ENCODE measurements around the gene PLBD2.
"Not testable (repeated sequence)": the region's sequence is repeated elsewhere in the genome, so short reads cannot be mapped to it uniquely, and the experiment has no call there.

Gene PLBD2

DNA sequence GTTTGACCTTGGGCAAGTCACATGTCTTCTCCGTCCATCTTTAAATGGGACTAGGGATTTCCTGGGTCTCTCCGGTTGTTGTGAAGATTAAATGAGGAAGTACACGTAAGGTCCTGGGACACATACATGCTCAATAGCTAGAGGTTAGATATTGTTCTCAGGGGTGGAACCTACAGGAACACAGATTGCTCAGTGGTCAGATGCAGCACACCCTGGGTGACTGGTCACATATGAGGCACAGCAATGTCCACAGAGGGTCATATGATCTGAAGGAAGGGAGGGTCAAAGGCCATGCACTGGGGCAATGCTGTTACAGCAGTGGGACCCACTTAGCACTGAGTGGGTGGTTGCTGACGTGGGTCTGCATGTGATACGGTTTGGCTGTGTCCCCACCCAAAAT is 12.0 kb upstream of the PLBD2 start:
- H3K4me3 ChIP-seq (replicated peaks in 1 of 2; ENCODE audit: low read depth in 2 of 2, low read length in 2 of 2) = no peak overlapping the region
- DNase-seq (ENCODE audit: low read depth in 2 of 2) = no peak
- TF ChIP-seq, protein P1, sequence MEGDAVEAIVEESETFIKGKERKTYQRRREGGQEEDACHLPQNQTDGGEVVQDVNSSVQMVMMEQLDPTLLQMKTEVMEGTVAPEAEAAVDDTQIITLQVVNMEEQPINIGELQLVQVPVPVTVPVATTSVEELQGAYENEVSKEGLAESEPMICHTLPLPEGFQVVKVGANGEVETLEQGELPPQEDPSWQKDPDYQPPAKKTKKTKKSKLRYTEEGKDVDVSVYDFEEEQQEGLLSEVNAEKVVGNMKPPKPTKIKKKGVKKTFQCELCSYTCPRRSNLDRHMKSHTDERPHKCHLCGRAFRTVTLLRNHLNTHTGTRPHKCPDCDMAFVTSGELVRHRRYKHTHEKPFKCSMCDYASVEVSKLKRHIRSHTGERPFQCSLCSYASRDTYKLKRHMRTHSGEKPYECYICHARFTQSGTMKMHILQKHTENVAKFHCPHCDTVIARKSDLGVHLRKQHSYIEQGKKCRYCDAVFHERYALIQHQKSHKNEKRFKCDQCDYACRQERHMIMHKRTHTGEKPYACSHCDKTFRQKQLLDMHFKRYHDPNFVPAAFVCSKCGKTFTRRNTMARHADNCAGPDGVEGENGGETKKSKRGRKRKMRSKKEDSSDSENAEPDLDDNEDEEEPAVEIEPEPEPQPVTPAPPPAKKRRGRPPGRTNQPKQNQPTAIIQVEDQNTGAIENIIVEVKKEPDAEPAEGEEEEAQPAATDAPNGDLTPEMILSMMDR (IDR thresholded peaks at IDR 0.05; ENCODE audit: low read depth, low read length) = no peak

DNA sequence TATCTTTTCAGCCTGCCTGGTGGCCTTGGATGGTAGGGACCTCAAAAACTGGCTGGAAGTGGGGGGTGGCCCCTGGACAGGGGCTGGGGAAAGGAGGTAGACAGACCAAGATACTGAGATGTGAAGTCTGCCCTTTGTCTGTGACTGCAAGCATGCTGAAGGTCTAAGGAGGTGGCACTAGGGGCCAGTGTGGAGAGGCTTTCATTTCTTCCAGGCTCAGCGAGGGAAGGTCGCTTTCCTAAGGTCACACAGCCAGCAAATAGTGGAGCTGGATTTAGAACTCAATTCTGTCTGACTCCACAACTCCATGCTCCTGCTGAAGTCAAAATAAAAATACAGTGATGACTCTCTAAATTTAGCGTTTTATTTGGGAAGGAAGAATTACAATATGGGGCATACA is 11.3 kb upstream of the PLBD2 start:
- DNase-seq (ENCODE audit: low read depth in 2 of 2) = no peak
- TF ChIP-seq, protein P1 (IDR thresholded peaks at IDR 0.05; ENCODE audit: low read depth, low read length) = no peak
- H3K4me3 ChIP-seq (replicated peaks in 1 of 2; ENCODE audit: low read depth in 2 of 2, low read length in 2 of 2) = no peak overlapping the region

DNA sequence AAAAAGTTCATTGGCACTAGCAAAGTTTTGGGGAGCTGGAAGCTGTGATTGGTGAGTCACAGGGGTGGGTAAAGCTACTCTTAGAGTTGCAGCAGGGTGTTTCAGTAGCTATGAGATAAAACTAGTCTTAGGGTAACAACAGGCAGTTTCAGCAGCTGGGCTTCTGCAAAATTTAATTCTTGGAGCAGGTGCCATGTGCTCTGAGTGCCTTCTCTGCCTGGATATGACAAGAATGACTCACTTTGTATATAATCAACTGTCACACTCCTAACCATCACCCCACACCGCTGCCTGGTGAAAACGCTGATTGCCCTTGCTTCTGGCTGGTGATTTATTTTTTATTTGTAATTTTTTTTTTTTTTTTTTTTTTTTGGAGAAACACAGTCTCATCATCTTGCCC is 10.5 kb upstream of the PLBD2 start:
- TF ChIP-seq, protein P1 (IDR thresholded peaks at IDR 0.05; ENCODE audit: low read depth, low read length) = no peak
- H3K4me3 ChIP-seq (replicated peaks in 1 of 2; ENCODE audit: low read depth in 2 of 2, low read length in 2 of 2) = no peak overlapping the region
- DNase-seq (ENCODE audit: low read depth in 2 of 2) = no peak

DNA sequence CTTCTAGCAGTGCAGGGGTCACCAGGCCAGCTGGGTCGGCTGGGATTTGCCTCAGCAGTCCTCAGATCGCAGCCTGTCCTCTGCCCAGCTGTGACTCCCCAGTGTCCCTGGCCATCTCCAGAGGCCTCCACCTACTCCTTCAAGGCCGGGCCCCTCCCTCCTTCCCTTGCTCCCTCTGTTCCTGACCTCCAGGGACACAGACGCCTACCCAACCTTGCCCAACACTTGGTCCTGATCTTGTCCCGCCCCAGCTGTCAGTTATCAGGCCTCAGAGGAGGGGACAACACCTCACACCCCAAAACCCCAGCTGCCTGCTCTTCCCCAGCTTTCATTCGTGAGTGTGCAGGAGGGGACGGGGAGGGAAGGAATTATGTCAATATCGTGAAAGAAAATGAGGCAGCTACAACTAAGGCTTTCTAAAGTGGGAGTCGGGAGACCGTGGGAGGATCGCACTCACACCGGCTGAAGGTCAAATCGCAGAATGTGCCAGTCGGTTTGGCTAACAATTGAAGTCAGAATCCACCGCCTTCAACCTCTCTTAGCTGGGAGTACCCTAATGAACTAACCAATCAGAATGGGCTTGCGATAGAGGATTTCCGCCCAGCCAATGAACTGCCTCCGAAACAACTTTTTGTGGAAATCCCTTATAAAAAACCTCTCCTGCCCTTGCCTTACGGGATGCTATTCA is 9.4 kb upstream of the PLBD2 start:
- TF ChIP-seq, protein P1 (IDR thresholded peaks at IDR 0.05; ENCODE audit: low read depth, low read length) = no peak
- H3K4me3 ChIP-seq (replicated peaks in 1 of 2; ENCODE audit: low read depth in 2 of 2, low read length in 2 of 2) = no peak overlapping the region
- DNase-seq (ENCODE audit: low read depth in 2 of 2) = no peak

DNA sequence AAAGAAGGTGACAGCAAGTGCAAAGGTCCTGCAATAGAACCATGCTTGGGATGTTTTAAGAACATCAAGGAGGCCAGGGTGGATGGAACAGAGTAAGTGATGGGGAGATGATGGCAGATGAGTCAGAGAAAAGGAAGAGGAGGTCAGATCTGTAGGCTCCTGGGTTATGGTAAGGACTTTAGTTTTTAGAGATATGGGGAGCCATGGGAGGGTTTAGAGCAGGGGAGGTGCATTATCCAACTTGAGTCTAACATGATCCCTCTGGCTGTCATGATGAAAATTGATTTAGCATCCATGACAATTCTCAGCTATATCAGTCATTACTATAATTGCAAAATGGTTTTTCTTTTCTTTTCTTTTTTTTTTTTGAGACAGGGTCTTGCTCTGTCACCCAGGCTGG is 7.3 kb upstream of the PLBD2 start:
- DNase-seq (ENCODE audit: low read depth in 2 of 2) = no peak
- TF ChIP-seq, protein P1 (IDR thresholded peaks at IDR 0.05; ENCODE audit: low read depth, low read length) = no peak
- no peak overlapping the region for H3K4me3 ChIP-seq (replicated peaks in 1 of 2; ENCODE audit: low read depth in 2 of 2, low read length in 2 of 2)

DNA sequence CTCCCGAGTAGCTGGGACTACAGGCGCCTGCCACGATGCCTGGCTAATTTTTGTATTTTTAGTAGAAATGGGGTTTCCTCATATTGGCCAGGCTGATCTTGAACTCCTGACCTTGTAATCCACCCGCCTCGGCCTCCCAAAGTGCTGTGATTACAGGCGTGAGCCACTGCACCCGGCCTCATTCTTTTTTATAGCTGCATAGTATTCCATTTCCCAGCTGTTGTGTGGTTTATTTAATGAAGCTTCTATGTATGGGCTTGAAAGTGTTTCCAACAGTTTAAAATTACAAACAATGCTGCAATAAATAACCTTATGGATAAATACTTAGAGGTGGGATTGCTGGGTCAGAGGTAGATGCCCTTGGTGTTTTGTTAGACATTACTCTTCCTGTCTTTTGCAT is 4.2 kb upstream of the PLBD2 start:
- not testable (repeated sequence) for DNase-seq (ENCODE audit: low read depth in 2 of 2); H3K4me3 ChIP-seq (replicated peaks in 1 of 2; ENCODE audit: low read depth in 2 of 2, low read length in 2 of 2)

DNA sequence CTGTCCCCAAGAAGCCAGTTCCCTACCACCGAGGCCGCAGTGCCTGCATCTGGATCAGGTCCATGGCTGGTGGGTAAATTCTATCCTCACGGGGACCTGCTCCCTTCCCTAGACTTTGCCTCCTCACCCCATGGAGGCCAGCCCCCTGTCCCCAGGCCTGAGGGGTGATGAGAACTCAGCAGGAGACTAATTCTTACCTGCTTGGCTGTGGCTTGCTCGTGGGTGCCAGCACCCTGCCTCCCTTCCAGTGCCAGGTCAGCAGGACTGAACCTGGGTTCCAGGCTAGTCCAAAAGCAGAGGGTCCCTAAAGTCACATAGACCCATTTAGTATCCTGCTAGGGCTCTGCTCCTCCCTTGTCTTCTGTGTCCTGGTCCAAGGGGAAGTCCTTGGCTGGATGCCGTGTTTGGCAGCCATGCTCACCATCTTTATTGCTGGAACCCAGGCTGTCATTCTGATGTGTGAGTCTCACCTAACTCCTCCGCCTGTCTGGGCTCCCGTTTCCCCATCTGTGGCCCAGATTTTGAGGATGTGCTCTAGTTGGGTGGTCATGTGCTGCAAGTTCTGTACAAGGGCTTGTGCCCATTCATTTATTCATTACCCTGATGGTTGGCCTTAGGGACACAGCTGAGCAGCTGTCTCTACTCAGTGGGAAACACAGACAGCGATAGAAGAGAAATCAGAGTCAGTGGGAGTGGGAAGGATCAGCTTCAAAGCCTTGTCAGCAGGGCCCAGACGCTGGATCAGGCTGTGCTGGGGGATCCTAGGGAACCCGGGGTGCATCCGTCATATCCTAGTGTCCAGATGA is 949 bp downstream of the PLBD2 start:
- H3K4me3 ChIP-seq (replicated peaks in 1 of 2; ENCODE audit: low read depth in 2 of 2, low read length in 2 of 2) = peak overlapping the region; percentile 93 to 96
- TF ChIP-seq, protein P1 (IDR thresholded peaks at IDR 0.05; ENCODE audit: low read depth, low read length) = no peak
- DNase-seq (ENCODE audit: low read depth in 2 of 2) = peak; percentile 23 to 43

Measured in cardiac fibroblast (primary cell).